Measurements from ENCODE around the gene CDH4.

- TF ChIP-seq CTCF (IDR thresholded peaks at IDR 0.05) (no peak), EZH2phosphoT487 (IDR thresholded peaks at IDR 0.05) (no peak), EZH2 (IDR thresholded peaks at IDR 0.05) (no peak)
Measured at GRCh38 chr20:61954276-61955021, 702.4 kb downstream of the CDH4 start.

Data from neural progenitor cell (in vitro differentiated cells).